Measurements from ENCODE around the gene KLHL36. TPM values are rescaled to one million over a fixed set of nuclear protein-coding genes. Genes with fewer than 3 reads are reported as not detected.
"Not testable (repeated sequence)": the region's sequence is repeated elsewhere in the genome, so short reads cannot be mapped to it uniquely, and the experiment has no call there.

The KLHL36 gene
- polyA plus RNA-seq, 1 of the 3 experiments (the other 2 are of a cell fraction), result 39.8 TPM

DNA sequence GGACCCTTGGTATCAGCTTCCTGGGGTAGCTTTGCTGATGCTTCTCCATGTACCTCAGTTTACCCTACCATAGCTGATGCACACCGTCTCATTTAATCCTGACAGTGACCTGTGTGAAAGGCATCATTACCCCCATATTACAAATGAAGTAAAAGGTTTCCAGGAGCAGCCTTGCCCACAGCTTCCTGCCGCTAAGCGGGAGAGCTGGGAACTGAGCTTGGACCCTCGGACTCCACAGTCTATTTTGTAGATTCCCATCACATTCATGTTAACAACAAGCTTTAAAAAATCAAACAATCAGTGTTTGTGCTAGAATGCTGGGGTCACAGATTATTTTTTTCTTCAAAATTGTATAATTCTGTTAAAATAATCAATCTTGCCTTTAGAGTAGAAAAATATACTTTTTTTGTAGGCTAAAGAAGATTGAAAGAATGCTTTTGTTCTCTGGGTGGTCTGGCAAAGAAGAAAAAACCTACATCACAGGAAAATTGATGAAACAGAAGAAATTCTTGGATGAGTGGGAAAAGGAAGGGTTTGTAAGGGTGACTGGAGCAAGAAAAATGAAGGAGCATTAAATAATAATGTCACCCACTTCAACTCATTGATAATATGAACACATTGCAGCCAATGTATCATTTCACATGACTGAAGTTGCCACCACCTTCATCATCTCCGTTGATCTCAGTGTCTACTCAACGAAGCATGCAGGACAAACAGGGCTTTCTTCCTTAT, 41.9 kb downstream of the KLHL36 start (continued):
- TF ChIP-seq, protein P1, sequence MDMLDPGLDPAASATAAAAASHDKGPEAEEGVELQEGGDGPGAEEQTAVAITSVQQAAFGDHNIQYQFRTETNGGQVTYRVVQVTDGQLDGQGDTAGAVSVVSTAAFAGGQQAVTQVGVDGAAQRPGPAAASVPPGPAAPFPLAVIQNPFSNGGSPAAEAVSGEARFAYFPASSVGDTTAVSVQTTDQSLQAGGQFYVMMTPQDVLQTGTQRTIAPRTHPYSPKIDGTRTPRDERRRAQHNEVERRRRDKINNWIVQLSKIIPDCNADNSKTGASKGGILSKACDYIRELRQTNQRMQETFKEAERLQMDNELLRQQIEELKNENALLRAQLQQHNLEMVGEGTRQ (IDR thresholded peaks at IDR 0.05; ENCODE audit: borderline replicate concordance, low read depth, low read length), result no peak
- TF ChIP-seq POLR2AphosphoS5 (IDR thresholded peaks at IDR 0.05; ENCODE audit: low read depth, low read length) (no peak), YY1 (IDR thresholded peaks at IDR 0.05; ENCODE audit: low read depth) (no peak), RXRA (IDR thresholded peaks at IDR 0.05; ENCODE audit: borderline replicate concordance, low read depth) (no peak)
- TF ChIP-seq, protein P2, sequence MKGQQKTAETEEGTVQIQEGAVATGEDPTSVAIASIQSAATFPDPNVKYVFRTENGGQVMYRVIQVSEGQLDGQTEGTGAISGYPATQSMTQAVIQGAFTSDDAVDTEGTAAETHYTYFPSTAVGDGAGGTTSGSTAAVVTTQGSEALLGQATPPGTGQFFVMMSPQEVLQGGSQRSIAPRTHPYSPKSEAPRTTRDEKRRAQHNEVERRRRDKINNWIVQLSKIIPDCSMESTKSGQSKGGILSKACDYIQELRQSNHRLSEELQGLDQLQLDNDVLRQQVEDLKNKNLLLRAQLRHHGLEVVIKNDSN (IDR thresholded peaks at IDR 0.05; ENCODE audit: borderline replicate concordance, low read depth), result no peak
- TF ChIP-seq, protein P3, sequence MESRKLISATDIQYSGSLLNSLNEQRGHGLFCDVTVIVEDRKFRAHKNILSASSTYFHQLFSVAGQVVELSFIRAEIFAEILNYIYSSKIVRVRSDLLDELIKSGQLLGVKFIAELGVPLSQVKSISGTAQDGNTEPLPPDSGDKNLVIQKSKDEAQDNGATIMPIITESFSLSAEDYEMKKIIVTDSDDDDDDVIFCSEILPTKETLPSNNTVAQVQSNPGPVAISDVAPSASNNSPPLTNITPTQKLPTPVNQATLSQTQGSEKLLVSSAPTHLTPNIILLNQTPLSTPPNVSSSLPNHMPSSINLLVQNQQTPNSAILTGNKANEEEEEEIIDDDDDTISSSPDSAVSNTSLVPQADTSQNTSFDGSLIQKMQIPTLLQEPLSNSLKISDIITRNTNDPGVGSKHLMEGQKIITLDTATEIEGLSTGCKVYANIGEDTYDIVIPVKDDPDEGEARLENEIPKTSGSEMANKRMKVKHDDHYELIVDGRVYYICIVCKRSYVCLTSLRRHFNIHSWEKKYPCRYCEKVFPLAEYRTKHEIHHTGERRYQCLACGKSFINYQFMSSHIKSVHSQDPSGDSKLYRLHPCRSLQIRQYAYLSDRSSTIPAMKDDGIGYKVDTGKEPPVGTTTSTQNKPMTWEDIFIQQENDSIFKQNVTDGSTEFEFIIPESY (IDR thresholded peaks at IDR 0.05; ENCODE audit: borderline replicate concordance, low read depth), result no peak

DNA sequence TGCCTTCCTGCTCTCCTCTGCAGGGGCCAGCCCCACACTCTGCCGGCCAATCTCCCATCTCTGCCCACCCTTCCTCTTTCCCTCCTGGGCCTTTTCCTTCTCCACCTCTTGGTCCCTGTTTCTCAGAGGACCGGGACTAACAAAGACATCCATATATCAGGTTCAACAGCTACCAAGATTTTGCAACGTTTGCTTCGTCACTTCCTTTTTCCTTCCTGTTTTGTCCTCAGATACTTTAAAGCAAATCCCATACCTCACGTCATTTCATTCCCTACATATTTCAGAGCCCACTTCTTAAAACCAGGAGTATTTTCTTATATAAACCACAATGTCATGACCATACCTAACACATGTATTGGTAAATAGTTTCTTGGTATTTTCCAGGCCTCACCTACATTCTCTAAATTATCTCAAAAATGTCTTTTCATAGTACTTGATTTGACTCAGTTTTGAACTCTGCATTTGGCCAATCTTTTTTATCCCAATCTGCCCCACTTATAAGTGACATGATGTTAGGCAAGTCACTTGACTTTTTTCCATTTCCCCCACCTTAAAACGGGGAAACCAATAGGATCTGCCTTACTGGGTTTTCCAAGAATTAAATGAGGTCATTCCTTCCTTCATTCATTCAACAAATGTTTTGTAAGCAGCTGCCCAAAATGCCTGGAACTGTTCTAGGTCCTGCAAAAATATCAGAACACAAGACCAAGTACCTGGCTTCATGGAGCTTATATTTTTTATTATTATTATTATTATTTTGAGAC, 44.3 kb downstream of the KLHL36 start:
- CTCF ChIA-PET, result interaction anchor here (1.6 to 7.9 kb wide), 2 partner anchors 20 to 33 kb away, joined by 6 to 47 read pairs; no protein-coding TSS in a partner anchor
- H3K36me3 ChIP-seq (replicated peaks in 1 of 2; ENCODE audit: control insufficient read depth in 1 of 2, insufficient read depth in 2 of 2, low read length in 1 of 2), result no peaks in the 10 kb centered on the region
- H3K4me3 ChIP-seq (ENCODE audit: low read depth in 2 of 2, low read length in 1 of 2), result no peak overlapping the region
- H2AFZ ChIP-seq (ENCODE audit: low read depth), result no peak overlapping the region
- peaks cover 4% of the 10 kb centered on the region for H3F3A ChIP-seq (replicated peaks; ENCODE audit: insufficient read depth)
- H3K9me3 ChIP-seq, result no peaks in the 10 kb centered on the region
- no peaks in the 10 kb centered on the region for H4K20me1 ChIP-seq (ENCODE audit: insufficient read depth)
- no peak overlapping the region for H3K27ac ChIP-seq (ENCODE audit: low read depth in 2 of 2, low read length in 1 of 2)
- no peaks in the 10 kb centered on the region for H3K9me2 ChIP-seq
- TF ChIP-seq, protein P2 (IDR thresholded peaks at IDR 0.05; ENCODE audit: borderline replicate concordance, low read depth), result no peak
- TF ChIP-seq, protein P4, sequence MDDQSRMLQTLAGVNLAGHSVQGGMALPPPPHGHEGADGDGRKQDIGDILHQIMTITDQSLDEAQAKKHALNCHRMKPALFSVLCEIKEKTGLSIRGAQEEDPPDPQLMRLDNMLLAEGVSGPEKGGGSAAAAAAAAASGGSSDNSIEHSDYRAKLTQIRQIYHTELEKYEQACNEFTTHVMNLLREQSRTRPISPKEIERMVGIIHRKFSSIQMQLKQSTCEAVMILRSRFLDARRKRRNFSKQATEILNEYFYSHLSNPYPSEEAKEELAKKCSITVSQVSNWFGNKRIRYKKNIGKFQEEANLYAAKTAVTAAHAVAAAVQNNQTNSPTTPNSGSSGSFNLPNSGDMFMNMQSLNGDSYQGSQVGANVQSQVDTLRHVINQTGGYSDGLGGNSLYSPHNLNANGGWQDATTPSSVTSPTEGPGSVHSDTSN (IDR thresholded peaks at IDR 0.05), result no peak
- no peak for TF ChIP-seq EP300 (IDR thresholded peaks at IDR 0.05; ENCODE audit: borderline replicate concordance in 1 of 2, low read depth in 1 of 2, low read length in 1 of 2)
- TF ChIP-seq CHD2 (IDR thresholded peaks at IDR 0.05; ENCODE audit: low read length, partially characterized antibody), result no peak
- no peak for TF ChIP-seq TEAD4 (IDR thresholded peaks at IDR 0.05; ENCODE audit: borderline replicate concordance, insufficient read depth)
- TF ChIP-seq, protein P1 (IDR thresholded peaks at IDR 0.05; ENCODE audit: borderline replicate concordance, low read depth, low read length), result no peak
- TF ChIP-seq NRF1 (IDR thresholded peaks at IDR 0.05; ENCODE audit: low read depth, low read length), result no peak
- H3K27me3 ChIP-seq (ENCODE audit: insufficient read depth), result no peaks in the 10 kb centered on the region
- DNase-seq, result no peak
- no peaks in the 10 kb centered on the region for H3K79me2 ChIP-seq (ENCODE audit: insufficient read depth)
- no peaks in the 10 kb centered on the region; a peak in 1 of 4 replicates for H3K4me1 ChIP-seq (ENCODE audit: control insufficient read depth in 1 of 2, insufficient read depth in 2 of 2, low read depth in 1 of 2, low read length in 1 of 2)
- POLR2A ChIA-PET, result interaction anchor here (1.1 kb wide), 1 partner anchor 11 kb away, joined by 4 read pairs; no protein-coding TSS in a partner anchor
- H3K9ac ChIP-seq, result no peak overlapping the region
- H3K4me2 ChIP-seq, result no peak overlapping the region
- 77% methylated on average over 6 of the region's 6 CpGs for WGBS (ENCODE audit: low lambda C conversion rate)

DNA sequence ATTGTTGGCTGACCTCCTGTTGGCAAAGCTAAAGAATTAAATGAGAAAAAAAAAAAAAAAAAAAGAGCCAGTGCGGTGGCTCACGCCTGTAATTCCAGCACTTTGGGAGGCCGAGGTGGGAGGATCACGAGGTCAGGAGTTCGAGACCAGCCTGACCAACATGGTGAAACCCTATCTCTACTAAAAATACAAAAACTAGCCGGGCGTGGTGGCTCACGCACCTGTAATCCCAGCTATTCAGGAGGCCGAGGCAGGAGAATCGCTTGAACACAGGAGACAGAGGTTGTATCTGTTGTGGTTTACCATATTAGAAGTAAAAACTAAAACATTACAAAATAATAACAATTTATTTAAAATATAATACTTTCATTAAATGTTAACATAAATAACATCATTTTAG, 45.6 kb downstream of the KLHL36 start:
- not testable (repeated sequence) for H3K4me3 ChIP-seq (ENCODE audit: low read depth in 2 of 2, low read length in 1 of 2); H3K27me3 ChIP-seq (ENCODE audit: insufficient read depth); H3F3A ChIP-seq (replicated peaks; ENCODE audit: insufficient read depth); H3K4me1 ChIP-seq (ENCODE audit: control insufficient read depth in 1 of 2, insufficient read depth in 2 of 2, low read depth in 1 of 2, low read length in 1 of 2); H3K27ac ChIP-seq (ENCODE audit: low read depth in 2 of 2, low read length in 1 of 2); H3K9me2 ChIP-seq; DNase-seq; H4K20me1 ChIP-seq (ENCODE audit: insufficient read depth); H3K36me3 ChIP-seq (replicated peaks in 1 of 2; ENCODE audit: control insufficient read depth in 1 of 2, insufficient read depth in 2 of 2, low read length in 1 of 2); H2AFZ ChIP-seq (ENCODE audit: low read depth); H3K79me2 ChIP-seq (ENCODE audit: insufficient read depth); H3K9ac ChIP-seq; H3K9me3 ChIP-seq; H3K4me2 ChIP-seq
- ChIA-PET POLR2A (interaction anchor here (1.1 kb wide), 1 partner anchor 12 kb away, joined by 4 read pairs; no protein-coding TSS in a partner anchor), CTCF (interaction anchor here (0.8 to 7.9 kb wide), 3 partner anchors 22 to 32 kb away, joined by 3 to 47 read pairs (median 6); no protein-coding TSS in a partner anchor)
- WGBS (ENCODE audit: low lambda C conversion rate), result 92% methylated on average over 10 of the region's 10 CpGs

Data from SK-N-SH (cell line).